ENCODE results near the gene PDP2. TPM values are rescaled to one million over a fixed set of nuclear protein-coding genes. Genes with fewer than 3 reads are reported as not detected.

Gene PDP2
- total RNA-seq, 1 experiment from 2014 or later: 44.4 TPM

GRCh38 chr16:66841366-66841765 lies 38.9 kb upstream of the PDP2 start:
- Histone ChIP-seq H3K4me1 (peaks cover 6% of the 10 kb centered on the region; the same call in 1 of the 2 replicates), H3K4me3 (ENCODE audit: low read depth, low read length) (no peak overlapping the region), H3K27me3 (replicated peaks; ENCODE audit: control insufficient read depth, insufficient read depth, low read length) (no peaks in the 10 kb centered on the region; the same call in 1 of the 2 replicates), H3K36me3 (ENCODE audit: control insufficient read depth, insufficient read depth, low read length) (no peaks in the 10 kb centered on the region), H3K9me3 (no peaks in the 10 kb centered on the region)
- Mint-ChIP-seq H3K9me3 (ENCODE audit: unreplicated experiment) (peaks cover 10% of the 10 kb centered on the region), H3K27ac (ENCODE audit: unreplicated experiment) (no peak overlapping the region), H3K4me3 (ENCODE audit: unreplicated experiment) (no peak overlapping the region), H3K36me3 (ENCODE audit: insufficient read depth, unreplicated experiment) (no peaks in the 10 kb centered on the region), H3K27me3 (ENCODE audit: insufficient read depth, unreplicated experiment) (peaks cover 13% of the 10 kb centered on the region), H3K4me1 (ENCODE audit: low read depth, unreplicated experiment) (peaks cover 12% of the 10 kb centered on the region)
- ChIA-PET CTCF (interaction anchor here (3.4 kb wide), 1 partner anchor 11 kb away, joined by 26 read pairs; the partner anchor contains the start of gene NAE1), POLR2A (no interaction called here)
- intact Hi-C loops (cut with micrococcal nuclease; ENCODE audit: unreplicated experiment): no loop called here
- TF ChIP-seq, protein P1, sequence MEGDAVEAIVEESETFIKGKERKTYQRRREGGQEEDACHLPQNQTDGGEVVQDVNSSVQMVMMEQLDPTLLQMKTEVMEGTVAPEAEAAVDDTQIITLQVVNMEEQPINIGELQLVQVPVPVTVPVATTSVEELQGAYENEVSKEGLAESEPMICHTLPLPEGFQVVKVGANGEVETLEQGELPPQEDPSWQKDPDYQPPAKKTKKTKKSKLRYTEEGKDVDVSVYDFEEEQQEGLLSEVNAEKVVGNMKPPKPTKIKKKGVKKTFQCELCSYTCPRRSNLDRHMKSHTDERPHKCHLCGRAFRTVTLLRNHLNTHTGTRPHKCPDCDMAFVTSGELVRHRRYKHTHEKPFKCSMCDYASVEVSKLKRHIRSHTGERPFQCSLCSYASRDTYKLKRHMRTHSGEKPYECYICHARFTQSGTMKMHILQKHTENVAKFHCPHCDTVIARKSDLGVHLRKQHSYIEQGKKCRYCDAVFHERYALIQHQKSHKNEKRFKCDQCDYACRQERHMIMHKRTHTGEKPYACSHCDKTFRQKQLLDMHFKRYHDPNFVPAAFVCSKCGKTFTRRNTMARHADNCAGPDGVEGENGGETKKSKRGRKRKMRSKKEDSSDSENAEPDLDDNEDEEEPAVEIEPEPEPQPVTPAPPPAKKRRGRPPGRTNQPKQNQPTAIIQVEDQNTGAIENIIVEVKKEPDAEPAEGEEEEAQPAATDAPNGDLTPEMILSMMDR (IDR thresholded peaks at IDR 0.05; ENCODE audit: insufficient read depth in 1 of 2, low read depth in 1 of 2, low read length in 1 of 2, severe bottlenecking in 1 of 2, unreplicated experiment in 1 of 2): no peak
- no peak for DNase-seq
- BruUV-seq (replicated peaks): no TSS peak

- Mint-ChIP-seq H3K9me3 (ENCODE audit: unreplicated experiment) (peaks cover 10% of the 10 kb centered on the region), H3K27me3 (ENCODE audit: insufficient read depth, unreplicated experiment) (peaks cover 13% of the 10 kb centered on the region), H3K36me3 (ENCODE audit: insufficient read depth, unreplicated experiment) (no peaks in the 10 kb centered on the region), H3K27ac (ENCODE audit: unreplicated experiment) (no peak overlapping the region), H3K4me3 (ENCODE audit: unreplicated experiment) (no peak overlapping the region), H3K4me1 (ENCODE audit: low read depth, unreplicated experiment) (peaks cover 15% of the 10 kb centered on the region)
- H3K9me3 ChIP-seq: no peaks in the 10 kb centered on the region
- H3K27me3 ChIP-seq (replicated peaks; ENCODE audit: control insufficient read depth, insufficient read depth, low read length): no peaks in the 10 kb centered on the region; the same call in 1 of the 2 replicates
- no peak overlapping the region for H3K4me3 ChIP-seq (ENCODE audit: low read depth, low read length)
- BruUV-seq (replicated peaks): no TSS peak
- ChIA-PET POLR2A (no interaction called here), CTCF (interaction anchor here (0.6 to 3.4 kb wide), 3 partner anchors 12 to 26 kb away, joined by 3 to 26 read pairs (median 6); partner anchors contain the start of gene NAE1)
- intact Hi-C loops (cut with micrococcal nuclease; ENCODE audit: unreplicated experiment): no loop called here
- TF ChIP-seq, protein P1 (IDR thresholded peaks at IDR 0.05; ENCODE audit: insufficient read depth in 1 of 2, low read depth in 1 of 2, low read length in 1 of 2, severe bottlenecking in 1 of 2, unreplicated experiment in 1 of 2): no peak
- no peaks in the 10 kb centered on the region for H3K36me3 ChIP-seq (ENCODE audit: control insufficient read depth, insufficient read depth, low read length)
- peaks cover 14% of the 10 kb centered on the region for H3K4me1 ChIP-seq
- DNase-seq: no peak
Measured at GRCh38 chr16:66842765-66843164, 37.5 kb upstream of the PDP2 start.

- Histone ChIP-seq H3K36me3 (ENCODE audit: control insufficient read depth, insufficient read depth, low read length) (no peaks in the 10 kb centered on the region), H3K9me3 (no peaks in the 10 kb centered on the region), H3K4me1 (peaks cover 19% of the 10 kb centered on the region), H3K27me3 (replicated peaks; ENCODE audit: control insufficient read depth, insufficient read depth, low read length) (no peaks in the 10 kb centered on the region; the same call in 1 of the 2 replicates), H3K4me3 (ENCODE audit: low read depth, low read length) (no peak overlapping the region)
- H3K36me3 Mint-ChIP-seq (ENCODE audit: insufficient read depth, unreplicated experiment): no peaks in the 10 kb centered on the region
- H3K27ac Mint-ChIP-seq (ENCODE audit: unreplicated experiment): no peak overlapping the region
- peak overlapping the region; percentile 68 for H3K4me3 Mint-ChIP-seq (ENCODE audit: unreplicated experiment)
- BruUV-seq (replicated peaks): no TSS peak
- peaks cover 19% of the 10 kb centered on the region for H3K4me1 Mint-ChIP-seq (ENCODE audit: low read depth, unreplicated experiment)
- DNase-seq: no peak
- ChIA-PET CTCF (interaction anchor here (0.6 to 3.4 kb wide), 4 partner anchors 13 to 25 kb away, joined by 3 to 26 read pairs (median 8); partner anchors contain the start of gene NAE1), POLR2A (no interaction called here)
- peaks cover 13% of the 10 kb centered on the region for H3K27me3 Mint-ChIP-seq (ENCODE audit: insufficient read depth, unreplicated experiment)
- TF ChIP-seq, protein P1 (IDR thresholded peaks at IDR 0.05; ENCODE audit: insufficient read depth in 1 of 2, low read depth in 1 of 2, low read length in 1 of 2, severe bottlenecking in 1 of 2, unreplicated experiment in 1 of 2): no peak
- peaks cover 7% of the 10 kb centered on the region for H3K9me3 Mint-ChIP-seq (ENCODE audit: unreplicated experiment)
- intact Hi-C loops (cut with micrococcal nuclease; ENCODE audit: unreplicated experiment): no loop called here
Measured at GRCh38 chr16:66843191-66843590, 37.1 kb upstream of the PDP2 start.

Measured in Caco-2 (cell line).